PC-9 (cell line): ENCODE results near the gene TGIF1. TPM values are rescaled to one million over a fixed set of nuclear protein-coding genes. Genes with fewer than 3 reads are reported as not detected.

Experiments
- BruUV-seq: library from RNA; stranded (reverse); fragments of 400-500 nt; replicated peaks from 2 replicates; lab custom pipeline; 2021; lab: Mats Ljungman, UMichigan
- CTCF ChIA-PET: fragments of 300-600 bp; sonication (Branson Sonifier 250); formaldehyde crosslinking; loops from one replicate; lab custom pipeline; 2022; ENCODE audit warnings: antibody characterized with exemption; lab: Charles Lee
- POLR2A ChIA-PET: fragments of 300-600 bp; sonication (Branson Sonifier 250); formaldehyde crosslinking; loops from one replicate; lab custom pipeline; 2022; ENCODE audit warnings: antibody characterized with exemption; ENCODE audit not compliant: unreplicated experiment; lab: Charles Lee
- DNase-seq, 2 experiments: peaks; one replicate each; pipeline versions ENCODE4 v3.0.0 to v3.0.0-alpha.2; 2015 to 2022; ENCODE audit warnings: mixed read lengths in 1 of 2
- H2AFZ ChIP-seq: fragments of 200-600 bp; sonication (generic); 2 replicates; pipeline ENCODE4 v1.8.1; 2017; ENCODE audit warnings: antibody characterized with exemption
- H3F3A ChIP-seq: fragments of 200-600 bp; sonication (generic); 2 replicates; pipeline ENCODE4 v1.8.1; 2017; ENCODE audit warnings: antibody characterized with exemption, mild to moderate bottlenecking, low read depth; ENCODE audit not compliant: insufficient read depth
- H3K27ac ChIP-seq: fragments of 200-600 bp; sonication (generic); 2 replicates; pipeline ENCODE4 v1.6.1; 2016; ENCODE audit warnings: mixed run types
- H3K27me3 ChIP-seq: fragments of 200-600 bp; sonication (generic); 2 replicates; pipeline ENCODE4 v1.6.1; 2016; ENCODE audit warnings: low read depth, mixed run types; ENCODE audit not compliant: insufficient read depth
- H3K36me3 ChIP-seq: fragments of 200-600 bp; sonication (generic); 2 replicates; pipeline ENCODE4 v1.6.1; 2016; ENCODE audit warnings: low read depth, mixed run types
- H3K4me1 ChIP-seq: fragments of 200-600 bp; sonication (generic); replicated peaks from 2 replicates; pipeline ENCODE4 v1.6.1; 2016; ENCODE audit warnings: mixed run types; ENCODE audit not compliant: insufficient read depth
- H3K4me2 ChIP-seq: fragments of 200-600 bp; sonication (generic); 2 replicates; pipeline ENCODE4 v1.6.1; 2017; ENCODE audit warnings: mixed run types
- H3K4me3 ChIP-seq: fragments of 200-600 bp; sonication (generic); 2 replicates; pipeline ENCODE4 v1.6.1; 2016; ENCODE audit warnings: mixed run types
- H3K79me2 ChIP-seq: fragments of 200-600 bp; sonication (generic); 2 replicates; pipeline ENCODE4 v1.6.1; 2017; ENCODE audit warnings: low read depth, mixed run types
- H3K9me2 ChIP-seq: fragments of 200-600 bp; sonication (generic); 2 replicates; pipeline ENCODE4 v1.8.1; 2017; ENCODE audit warnings: mild to moderate bottlenecking; ENCODE audit not compliant: insufficient read depth
- H3K9me3 ChIP-seq: fragments of 200-600 bp; sonication (generic); 2 replicates; pipeline ENCODE4 v1.8.1; 2016; ENCODE audit warnings: low read depth; ENCODE audit not compliant: insufficient read depth
- H4K20me1 ChIP-seq: fragments of 200-600 bp; sonication (generic); 2 replicates; pipeline ENCODE4 v1.8.1; 2017; ENCODE audit not compliant: insufficient read depth
- EZH2 ChIP-seq: fragments of 200-600 bp; sonication (generic); IDR thresholded peaks from 2 replicates; pipeline ENCODE4 v1.8.0; 2017; ENCODE audit warnings: antibody characterized with exemption, low read depth
- intact Hi-C: fragments of 100-400 bp; cut with micrococcal nuclease; formaldehyde crosslinking; loops from one replicate; pipeline ENCODE4 v1.10.0; 2022; ENCODE audit not compliant: unreplicated experiment
- total RNA-seq: library from RNA; stranded (reverse); gene quantifications from 2 replicates; pipeline ENCODE4 v1.2.3, GENCODE V29; 2021
- TF ChIP-seq, protein P1 (sequence below): fragments of 200-600 bp; sonication (generic); conservative IDR thresholded peaks from 2 replicates; pipeline ENCODE4 v1.6.1; 2017; ENCODE audit warnings: mixed run types, antibody characterized with exemption, mild to moderate bottlenecking, moderate library complexity

Gene TGIF1
- total RNA-seq, 1 experiment from 2014 or later: 203 TPM

DNA sequence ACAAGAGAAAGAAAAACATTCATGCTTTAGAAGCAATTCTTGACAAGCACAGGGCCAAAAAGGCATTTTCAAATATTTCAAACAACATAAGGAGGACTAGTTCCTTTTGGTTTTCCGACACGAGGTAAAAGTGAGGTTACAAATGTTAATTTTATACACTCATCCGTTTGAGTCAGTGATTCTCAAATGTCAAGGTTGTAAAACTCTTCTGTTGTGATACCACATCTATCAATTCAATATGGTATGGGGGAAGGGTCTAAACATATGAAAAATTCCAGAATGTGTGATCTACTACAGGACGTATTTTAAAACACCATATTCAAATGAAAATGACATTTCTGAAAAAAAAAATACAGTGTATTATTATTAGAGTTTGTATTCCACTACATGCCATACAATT, 52.7 kb downstream of the TGIF1 start:
- CTCF ChIA-PET: no interaction called here
- H3K36me3 ChIP-seq: no peaks in the 10 kb centered on the region
- no TSS peak for BruUV-seq
- DNase-seq: no peak
- no peak overlapping the region for H3K4me2 ChIP-seq
- TF ChIP-seq, protein P1, sequence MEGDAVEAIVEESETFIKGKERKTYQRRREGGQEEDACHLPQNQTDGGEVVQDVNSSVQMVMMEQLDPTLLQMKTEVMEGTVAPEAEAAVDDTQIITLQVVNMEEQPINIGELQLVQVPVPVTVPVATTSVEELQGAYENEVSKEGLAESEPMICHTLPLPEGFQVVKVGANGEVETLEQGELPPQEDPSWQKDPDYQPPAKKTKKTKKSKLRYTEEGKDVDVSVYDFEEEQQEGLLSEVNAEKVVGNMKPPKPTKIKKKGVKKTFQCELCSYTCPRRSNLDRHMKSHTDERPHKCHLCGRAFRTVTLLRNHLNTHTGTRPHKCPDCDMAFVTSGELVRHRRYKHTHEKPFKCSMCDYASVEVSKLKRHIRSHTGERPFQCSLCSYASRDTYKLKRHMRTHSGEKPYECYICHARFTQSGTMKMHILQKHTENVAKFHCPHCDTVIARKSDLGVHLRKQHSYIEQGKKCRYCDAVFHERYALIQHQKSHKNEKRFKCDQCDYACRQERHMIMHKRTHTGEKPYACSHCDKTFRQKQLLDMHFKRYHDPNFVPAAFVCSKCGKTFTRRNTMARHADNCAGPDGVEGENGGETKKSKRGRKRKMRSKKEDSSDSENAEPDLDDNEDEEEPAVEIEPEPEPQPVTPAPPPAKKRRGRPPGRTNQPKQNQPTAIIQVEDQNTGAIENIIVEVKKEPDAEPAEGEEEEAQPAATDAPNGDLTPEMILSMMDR: no peak
- no peak for TF ChIP-seq EZH2
- no peaks in the 10 kb centered on the region for H3K9me3 ChIP-seq
- no peak overlapping the region for H2AFZ ChIP-seq
- intact Hi-C loops: no loop called here
- H3F3A ChIP-seq: 0 out of 2 replicates have a peak, but pooled peaks cover 9% of the 10 kb centered on the region
- H3K4me1 ChIP-seq: 0 out of 2 replicates have a peak, but pooled peaks cover 5% of the 10 kb centered on the region
- H4K20me1 ChIP-seq: no peaks in the 10 kb centered on the region
- H3K27ac ChIP-seq: no peak overlapping the region
- H3K27me3 ChIP-seq: no peaks in the 10 kb centered on the region
- POLR2A ChIA-PET: no interaction called here
- no peak overlapping the region for H3K4me3 ChIP-seq
- H3K9me2 ChIP-seq: no peaks in the 10 kb centered on the region
- no peaks in the 10 kb centered on the region for H3K79me2 ChIP-seq

DNA sequence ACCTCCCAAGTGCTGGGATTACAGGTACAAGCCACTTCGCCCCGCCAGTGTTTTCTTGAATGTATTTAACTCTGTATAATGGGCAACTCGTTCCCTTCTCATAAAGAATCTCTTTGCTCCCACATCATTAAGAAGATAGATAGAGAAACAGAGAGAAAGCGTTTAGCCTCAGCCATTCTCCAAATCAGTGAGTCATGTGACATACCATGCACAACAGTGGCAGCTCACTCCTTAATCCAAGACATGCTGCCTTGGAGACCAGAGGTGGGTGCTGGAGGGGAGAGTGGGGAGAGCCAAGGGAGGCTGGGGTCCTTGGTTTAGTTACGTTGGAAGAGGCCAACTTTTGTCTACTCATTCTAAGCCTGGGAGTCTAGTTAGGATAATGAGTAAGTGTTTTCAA, 54.7 kb downstream of the TGIF1 start:
- H3K4me3 ChIP-seq: no peak overlapping the region
- H3F3A ChIP-seq: 0 out of 2 replicates have a peak, but pooled peaks cover 9% of the 10 kb centered on the region
- no peaks in the 10 kb centered on the region for H3K27me3 ChIP-seq
- no peak for DNase-seq
- H3K79me2 ChIP-seq: no peaks in the 10 kb centered on the region
- POLR2A ChIA-PET: no interaction called here
- no peak overlapping the region for H3K27ac ChIP-seq
- no peaks in the 10 kb centered on the region for H3K36me3 ChIP-seq
- BruUV-seq: no TSS peak
- no peaks in the 10 kb centered on the region for H4K20me1 ChIP-seq
- H3K4me2 ChIP-seq: no peak overlapping the region
- no peak overlapping the region for H2AFZ ChIP-seq
- intact Hi-C loops: no loop called here
- 0 out of 2 replicates have a peak, but pooled peaks cover 5% of the 10 kb centered on the region for H3K4me1 ChIP-seq
- H3K9me2 ChIP-seq: no peaks in the 10 kb centered on the region
- H3K9me3 ChIP-seq: no peaks in the 10 kb centered on the region
- CTCF ChIA-PET: no interaction called here
- TF ChIP-seq EZH2: no peak
- TF ChIP-seq, protein P1: no peak

DNA sequence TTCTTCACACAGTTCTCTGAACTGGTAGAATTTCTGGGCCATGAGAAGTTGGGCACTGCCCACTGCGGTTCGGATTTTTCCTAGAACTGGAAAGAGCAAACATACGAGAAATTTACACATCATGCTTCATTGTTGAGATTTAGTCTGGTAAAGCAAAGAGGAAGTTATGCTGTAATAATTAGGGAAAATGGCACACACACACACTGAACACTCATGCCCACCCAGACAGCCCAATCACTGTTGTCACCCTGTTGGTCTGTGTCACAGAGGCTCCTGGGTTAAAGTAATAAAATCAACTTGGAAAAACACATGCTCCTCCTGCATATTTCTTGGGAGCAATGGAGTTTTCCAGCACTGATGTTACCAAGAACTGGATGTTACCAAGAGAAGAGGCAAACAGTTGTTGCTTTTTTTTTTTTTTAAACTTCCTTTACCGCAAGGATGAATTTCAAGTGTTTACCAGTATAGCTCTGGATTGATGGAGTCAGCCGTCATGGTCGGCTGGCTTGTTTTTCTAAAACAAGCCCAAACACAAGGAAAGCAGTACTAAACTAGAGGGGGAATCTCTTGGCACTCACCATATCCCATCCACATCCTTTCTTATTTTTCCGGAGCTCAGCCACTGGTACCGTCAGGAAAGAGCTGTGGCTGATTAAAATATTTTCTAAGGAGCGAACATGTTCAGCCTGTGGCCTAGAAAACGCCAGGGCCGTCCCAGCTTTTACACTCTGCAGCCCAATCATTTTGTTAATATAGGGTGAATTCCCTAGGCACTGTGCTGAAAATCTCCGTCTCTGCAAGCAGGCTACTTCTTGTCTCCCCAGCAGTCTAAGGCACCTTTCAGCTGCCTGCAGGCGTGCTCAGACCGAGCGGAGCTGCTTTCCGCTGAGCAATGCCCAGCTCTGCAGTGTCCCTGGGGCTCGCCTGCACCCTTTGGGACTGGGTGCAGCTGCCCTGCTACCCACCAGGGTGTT, 58.9 kb downstream of the TGIF1 start:
- Histone ChIP-seq H3K27me3 (no peaks in the 10 kb centered on the region), H4K20me1 (no peaks in the 10 kb centered on the region), H3K36me3 (no peaks in the 10 kb centered on the region), H3K4me3 (no peak overlapping the region), H3K79me2 (no peaks in the 10 kb centered on the region), H3K9me2 (no peaks in the 10 kb centered on the region), H2AFZ (no peak overlapping the region), H3K9me3 (no peaks in the 10 kb centered on the region), H3F3A (peaks cover 14% of the 10 kb centered on the region), H3K4me1 (peaks cover 16% of the 10 kb centered on the region), H3K27ac (no peak overlapping the region), H3K4me2 (no peak overlapping the region)
- ChIA-PET CTCF (no interaction called here), POLR2A (no interaction called here)
- no peak for DNase-seq
- BruUV-seq: no TSS peak
- TF ChIP-seq, protein P1: no peak
- no peak for TF ChIP-seq EZH2
- intact Hi-C loops: no loop called here

Other genes starting within 250 kb of the TGIF1 start
- 0.88 and 1.3 TPM in 2 replicates for gene MYOM1, start 230.2 kb upstream of the TGIF1 start, total RNA-seq
- gene MYL12A, start 202.4 kb upstream of the TGIF1 start, total RNA-seq: 469 and 532 TPM in 2 replicates
- gene MYL12B, start 188.0 kb upstream of the TGIF1 start, total RNA-seq: 381 and 383 TPM in 2 replicates